ENCODE data around the gene MAP3K5. TPM values are rescaled to one million over a fixed set of nuclear protein-coding genes. Genes with fewer than 3 reads are reported as not detected.

MAP3K5 gene
- total RNA-seq, 2 donors from 2014 or later, result 6.7 to 11.9 TPM

DNA sequence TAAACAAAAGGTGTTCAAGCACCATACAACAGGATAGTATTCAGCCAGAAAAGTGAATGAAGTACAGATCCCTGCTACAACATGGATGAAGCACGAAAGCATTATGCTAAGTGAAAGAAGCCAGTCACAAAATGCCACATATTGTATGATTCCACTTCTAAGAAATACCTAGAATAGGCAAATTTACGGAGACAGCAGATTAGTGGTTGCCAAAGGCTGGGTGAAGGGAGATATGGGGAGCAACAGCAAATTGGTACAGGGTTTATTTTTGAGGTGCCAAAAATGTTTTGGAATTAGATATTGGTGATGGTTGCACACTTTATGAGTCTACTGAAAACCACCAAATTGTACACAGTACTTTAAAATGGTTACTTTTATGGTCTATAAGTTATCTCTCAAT lies 23.2 kb downstream of the MAP3K5 start:
- H3K27ac ChIP-seq, result no peak overlapping the region
- no peak overlapping the region for H3K4me3 ChIP-seq
- no peaks in the 10 kb centered on the region for H3K27me3 ChIP-seq
- no peaks in the 10 kb centered on the region for H3K36me3 ChIP-seq
- DNase-seq (ENCODE audit: low spot score), result no peak
- H3K9me3 ChIP-seq, result no peaks in the 10 kb centered on the region
- peaks cover 0 to 21% of the 10 kb centered on the region in 2 donors for H3K4me1 ChIP-seq
- TF ChIP-seq, protein P1, sequence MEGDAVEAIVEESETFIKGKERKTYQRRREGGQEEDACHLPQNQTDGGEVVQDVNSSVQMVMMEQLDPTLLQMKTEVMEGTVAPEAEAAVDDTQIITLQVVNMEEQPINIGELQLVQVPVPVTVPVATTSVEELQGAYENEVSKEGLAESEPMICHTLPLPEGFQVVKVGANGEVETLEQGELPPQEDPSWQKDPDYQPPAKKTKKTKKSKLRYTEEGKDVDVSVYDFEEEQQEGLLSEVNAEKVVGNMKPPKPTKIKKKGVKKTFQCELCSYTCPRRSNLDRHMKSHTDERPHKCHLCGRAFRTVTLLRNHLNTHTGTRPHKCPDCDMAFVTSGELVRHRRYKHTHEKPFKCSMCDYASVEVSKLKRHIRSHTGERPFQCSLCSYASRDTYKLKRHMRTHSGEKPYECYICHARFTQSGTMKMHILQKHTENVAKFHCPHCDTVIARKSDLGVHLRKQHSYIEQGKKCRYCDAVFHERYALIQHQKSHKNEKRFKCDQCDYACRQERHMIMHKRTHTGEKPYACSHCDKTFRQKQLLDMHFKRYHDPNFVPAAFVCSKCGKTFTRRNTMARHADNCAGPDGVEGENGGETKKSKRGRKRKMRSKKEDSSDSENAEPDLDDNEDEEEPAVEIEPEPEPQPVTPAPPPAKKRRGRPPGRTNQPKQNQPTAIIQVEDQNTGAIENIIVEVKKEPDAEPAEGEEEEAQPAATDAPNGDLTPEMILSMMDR (IDR thresholded peaks at IDR 0.05), result no peak

DNA sequence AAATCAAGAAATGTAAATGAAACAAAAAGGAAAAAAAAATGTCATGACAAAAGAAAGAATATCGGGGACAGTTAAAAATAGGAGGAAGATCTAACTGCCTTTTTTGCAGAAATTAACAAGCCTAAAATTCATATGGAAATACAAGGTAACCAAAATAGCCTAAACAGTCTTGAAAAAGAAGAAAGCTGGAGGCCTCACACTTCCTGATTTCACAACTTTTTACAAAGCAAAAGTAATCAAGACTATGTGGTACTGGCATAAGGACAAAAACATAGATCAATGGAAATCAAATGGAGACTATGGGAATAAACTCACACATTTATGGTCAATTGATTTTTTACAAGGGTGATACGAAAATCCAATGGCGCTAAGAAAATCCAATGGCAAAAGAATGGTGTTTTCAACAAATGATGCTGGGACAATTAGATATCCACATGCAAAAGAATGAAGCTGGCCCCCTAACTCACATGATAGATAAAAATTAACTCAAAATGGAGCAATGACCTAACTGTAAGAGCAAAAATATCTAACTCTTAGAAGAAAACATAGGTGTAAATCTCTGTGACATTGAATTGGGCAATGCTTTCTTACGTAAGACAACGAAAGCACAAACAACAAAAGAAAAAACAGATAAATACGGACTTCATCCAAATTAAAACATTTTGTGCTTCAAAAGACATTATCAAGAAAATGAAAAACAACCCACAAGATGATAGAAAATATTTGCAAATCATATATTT lies 24.5 kb downstream of the MAP3K5 start:
- no peaks in the 10 kb centered on the region for H3K36me3 ChIP-seq
- H3K27ac ChIP-seq, result no peak overlapping the region
- H3K9me3 ChIP-seq, result no peaks in the 10 kb centered on the region
- no peaks in the 10 kb centered on the region for H3K27me3 ChIP-seq
- H3K4me3 ChIP-seq, result no peak overlapping the region
- peaks cover 0 to 23% of the 10 kb centered on the region in 2 donors for H3K4me1 ChIP-seq
- TF ChIP-seq, protein P1 (IDR thresholded peaks at IDR 0.05), result no peak
- DNase-seq (ENCODE audit: low spot score), result no peak

DNA sequence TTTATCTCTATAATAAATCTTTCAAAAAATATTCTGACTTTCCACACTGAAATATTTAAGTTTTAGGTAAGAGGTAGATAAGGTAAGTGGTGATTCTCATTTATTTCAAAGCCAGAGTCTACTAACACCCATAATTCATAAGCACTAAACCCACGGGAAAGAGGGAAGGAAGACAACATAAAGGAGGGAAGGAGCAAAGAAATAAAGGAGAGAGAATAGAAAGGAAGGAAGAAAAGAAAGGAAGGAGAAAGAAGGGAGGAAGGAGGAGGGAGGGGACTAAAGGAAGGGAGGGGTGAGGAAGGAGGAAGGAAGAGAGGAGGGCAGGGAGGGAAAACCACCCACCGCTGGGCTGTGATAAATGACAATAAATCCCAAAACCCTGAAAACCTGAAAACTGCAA lies 25.2 kb downstream of the MAP3K5 start:
- DNase-seq (ENCODE audit: low spot score), result no peak
- Histone ChIP-seq H3K27me3 (no peaks in the 10 kb centered on the region), H3K27ac (no peak overlapping the region), H3K4me1 (peaks cover 0 to 29% of the 10 kb centered on the region in 2 donors), H3K9me3 (no peaks in the 10 kb centered on the region), H3K36me3 (no peaks in the 10 kb centered on the region), H3K4me3 (no peak overlapping the region)
- TF ChIP-seq, protein P1 (IDR thresholded peaks at IDR 0.05), result no peak

DNA sequence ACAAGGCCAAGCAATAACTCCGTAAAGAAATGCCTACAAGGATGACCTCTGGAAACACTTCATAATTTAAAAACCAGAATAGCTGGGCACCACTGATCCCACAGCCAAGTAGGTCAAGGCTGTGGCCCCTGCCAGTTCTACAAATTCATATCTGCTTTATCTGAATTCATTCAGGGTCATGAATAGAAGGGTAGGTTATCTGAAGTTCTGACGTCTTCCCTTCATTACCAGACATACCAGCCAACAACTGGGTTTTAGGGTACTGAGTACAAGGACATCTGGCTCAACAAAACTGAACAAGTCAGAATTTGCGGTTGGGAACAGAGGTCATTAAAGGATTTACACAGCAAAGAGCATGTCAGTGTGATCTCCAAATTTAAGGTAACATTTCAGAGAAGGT lies 26.0 kb downstream of the MAP3K5 start:
- H3K27ac ChIP-seq, result no peak overlapping the region
- no peaks in the 10 kb centered on the region for H3K27me3 ChIP-seq
- peaks cover 0 to 38% of the 10 kb centered on the region in 2 donors for H3K4me1 ChIP-seq
- H3K36me3 ChIP-seq, result no peaks in the 10 kb centered on the region
- no peaks in the 10 kb centered on the region for H3K9me3 ChIP-seq
- no peak for DNase-seq (ENCODE audit: low spot score)
- H3K4me3 ChIP-seq, result no peak overlapping the region
- TF ChIP-seq, protein P1 (IDR thresholded peaks at IDR 0.05), result no peak

DNA sequence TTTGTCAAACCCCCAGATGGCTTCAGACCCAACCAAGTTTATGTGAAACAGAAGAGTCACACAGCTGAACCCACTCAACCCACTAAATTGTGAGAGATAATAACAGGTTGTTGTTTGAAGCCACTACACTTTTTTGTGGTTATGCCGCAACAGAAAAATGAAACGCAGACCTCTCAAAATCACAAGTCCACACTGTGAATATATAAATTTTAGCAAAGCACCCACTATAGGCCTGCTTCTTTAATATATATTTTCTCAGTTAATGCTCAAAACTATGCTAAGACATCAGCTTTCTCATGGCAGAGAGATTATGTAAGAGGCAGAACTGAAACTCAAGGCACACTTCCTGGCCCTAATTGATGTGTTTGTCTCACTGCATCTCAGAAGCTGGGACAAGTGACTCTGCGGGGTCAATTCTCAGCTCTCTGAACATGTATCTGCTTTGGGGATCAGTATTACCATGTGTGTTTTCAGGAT lies 27.7 kb downstream of the MAP3K5 start:
- TF ChIP-seq, protein P1 (IDR thresholded peaks at IDR 0.05), result no peak
- Histone ChIP-seq H3K27ac (no peak overlapping the region), H3K27me3 (no peaks in the 10 kb centered on the region), H3K9me3 (peaks cover 0 to 4% of the 10 kb centered on the region in 2 donors), H3K36me3 (no peaks in the 10 kb centered on the region), H3K4me1 (peaks cover 0 to 46% of the 10 kb centered on the region in 2 donors), H3K4me3 (no peak overlapping the region)
- DNase-seq (ENCODE audit: low spot score), result no peak
